Sigmoid colon (tissue), 4 donors: ENCODE data around the gene PDE6G.

Experiments used
- POLR2A ChIP-seq, 2 donors: fragments of 450-650 bp; IDR thresholded peaks; one replicate each; pipeline ENCODE4 v1.6.1; 2016; ENCODE audit warnings: antibody characterized with exemption in 2 of 2, mild to moderate bottlenecking in 2 of 2, moderate library complexity in 2 of 2
- POLR2AphosphoS5 ChIP-seq, 4 donors: sonication (generic); formaldehyde crosslinking; IDR thresholded peaks; one replicate each; pipeline ENCODE4 v1.6.1; 2017; ENCODE audit warnings: antibody characterized with exemption in 4 of 4
- TF ChIP-seq, protein P1 (sequence below), 4 experiments: fragments of 450-650 bp in 3 of 4; fragments of 200-600 bp in 1 of 4; IDR thresholded peaks; one replicate each; pipeline ENCODE4 v1.5.1; 2016 to 2019; ENCODE audit warnings: antibody characterized with exemption in 4 of 4, mild to moderate bottlenecking in 3 of 4, moderate library complexity in 2 of 4

DNA sequence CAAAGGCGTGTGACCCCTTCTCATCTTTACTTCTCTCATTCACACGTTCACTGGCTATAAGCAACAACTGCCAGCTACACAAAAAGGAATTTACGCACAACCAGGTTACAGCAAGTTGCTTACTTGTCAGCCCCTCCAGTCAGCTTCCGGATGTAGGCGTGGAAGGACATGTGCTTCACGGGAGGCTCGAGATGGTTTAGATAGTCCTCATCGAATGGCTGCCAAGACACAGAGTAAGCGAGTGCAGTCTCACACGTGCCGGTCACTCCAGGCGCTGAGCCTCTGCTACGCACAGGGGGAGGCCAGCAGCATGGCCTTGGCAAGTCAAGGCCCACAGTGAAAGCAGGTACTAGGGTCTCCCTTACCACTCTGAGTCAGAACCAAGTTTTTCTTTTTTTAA, 47.7 kb downstream of the PDE6G start:
- TF ChIP-seq POLR2A (IDR thresholded peaks at IDR 0.05) (no peak), POLR2AphosphoS5 (IDR thresholded peaks at IDR 0.05) (no peak)
- TF ChIP-seq, protein P1, sequence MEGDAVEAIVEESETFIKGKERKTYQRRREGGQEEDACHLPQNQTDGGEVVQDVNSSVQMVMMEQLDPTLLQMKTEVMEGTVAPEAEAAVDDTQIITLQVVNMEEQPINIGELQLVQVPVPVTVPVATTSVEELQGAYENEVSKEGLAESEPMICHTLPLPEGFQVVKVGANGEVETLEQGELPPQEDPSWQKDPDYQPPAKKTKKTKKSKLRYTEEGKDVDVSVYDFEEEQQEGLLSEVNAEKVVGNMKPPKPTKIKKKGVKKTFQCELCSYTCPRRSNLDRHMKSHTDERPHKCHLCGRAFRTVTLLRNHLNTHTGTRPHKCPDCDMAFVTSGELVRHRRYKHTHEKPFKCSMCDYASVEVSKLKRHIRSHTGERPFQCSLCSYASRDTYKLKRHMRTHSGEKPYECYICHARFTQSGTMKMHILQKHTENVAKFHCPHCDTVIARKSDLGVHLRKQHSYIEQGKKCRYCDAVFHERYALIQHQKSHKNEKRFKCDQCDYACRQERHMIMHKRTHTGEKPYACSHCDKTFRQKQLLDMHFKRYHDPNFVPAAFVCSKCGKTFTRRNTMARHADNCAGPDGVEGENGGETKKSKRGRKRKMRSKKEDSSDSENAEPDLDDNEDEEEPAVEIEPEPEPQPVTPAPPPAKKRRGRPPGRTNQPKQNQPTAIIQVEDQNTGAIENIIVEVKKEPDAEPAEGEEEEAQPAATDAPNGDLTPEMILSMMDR (IDR thresholded peaks at IDR 0.05): no peak
